H1 (cell line): ENCODE measurements around the gene COL4A2. TPM values are rescaled to one million over a fixed set of nuclear protein-coding genes. Genes with fewer than 3 reads are reported as not detected.

Experiments
- CTCF ChIA-PET: fragments of 300-600 bp; sonication (Branson Sonifier 250); formaldehyde crosslinking; loops from one replicate; lab custom pipeline; 2021; ENCODE audit not compliant: partially characterized antibody; lab: Charles Lee
- POLR2A ChIA-PET: fragments of 300-600 bp; sonication (Branson Sonifier 250); formaldehyde crosslinking; loops from one replicate; lab custom pipeline; 2021; ENCODE audit warnings: inconsistent platforms; ENCODE audit not compliant: partially characterized antibody; lab: Charles Lee
- DNase-seq, 2 experiments: peaks; one replicate each; pipeline versions ENCODE4 v3.0.0 to v3.0.0-alpha.2; 2010 to 2022; ENCODE audit warnings: low spot score in 2 of 2, low read depth in 1 of 2, mixed read lengths in 1 of 2
- FAIRE-seq: peaks from 2 replicates; lab custom pipeline; 2011; peaks lifted over from hg19 to GRCh38; lab: Jason Lieb, UNC
- H2AFZ ChIP-seq: 2 replicates; pipeline ENCODE4 v1.8.1; 2012; ENCODE audit warnings: low read length, inconsistent platforms
- H2AK5ac ChIP-seq: 2 replicates; pipeline ENCODE4 v1.6.1; 2013; ENCODE audit warnings: low read depth, low read length
- H2BK120ac ChIP-seq: replicated peaks from 2 replicates; pipeline ENCODE3; 2013; ENCODE audit warnings: low read depth, low read length, inconsistent platforms
- H2BK12ac ChIP-seq: 2 replicates; pipeline ENCODE4 v1.6.1; 2013; ENCODE audit warnings: low read depth, low read length
- H2BK15ac ChIP-seq: 2 replicates; pipeline ENCODE4 v1.6.1; 2013; ENCODE audit warnings: low read length
- H2BK20ac ChIP-seq: 2 replicates; pipeline ENCODE4 v1.6.1; 2013; ENCODE audit warnings: low read length
- H2BK5ac ChIP-seq: 2 replicates; pipeline ENCODE4 v1.6.1; 2013; ENCODE audit warnings: low read depth, low read length
- H3K14ac ChIP-seq: 2 replicates; pipeline ENCODE4 v1.6.1; 2013; ENCODE audit warnings: inconsistent platforms; ENCODE audit not compliant: insufficient read length
- H3K18ac ChIP-seq: 2 replicates; pipeline ENCODE4 v1.6.1; 2013; ENCODE audit warnings: low read length; ENCODE audit errors: extremely low read depth
- H3K23ac ChIP-seq: 2 replicates; pipeline ENCODE4 v1.6.1; 2013; ENCODE audit warnings: inconsistent platforms; ENCODE audit not compliant: insufficient read length
- H3K23me2 ChIP-seq: 2 replicates; pipeline ENCODE4 v1.6.1; 2013; ENCODE audit warnings: low read depth, low read length
- H3K27ac ChIP-seq: 2 replicates; pipeline ENCODE4 v1.6.1; 2011; ENCODE audit warnings: low read depth, low read length, inconsistent platforms
- H3K27me3 ChIP-seq, 4 experiments: replicated peaks in 1 of 4; 1 replicate in 1 of 4; 2 replicates in 3 of 4; pipeline versions ENCODE4 v1.6.1 to v1.8.1; 2011 to 2013; ENCODE audit warnings: low read length in 3 of 4, mild to moderate bottlenecking in 3 of 4, inconsistent platforms in 2 of 4, mixed read lengths in 2 of 4, moderate library complexity in 1 of 4; ENCODE audit not compliant: control insufficient read depth in 3 of 4, insufficient read depth in 3 of 4; ENCODE audit errors: extremely low read depth in 1 of 4
- H3K36me3 ChIP-seq, 4 experiments: 2 replicates each; pipeline versions ENCODE4 v1.6.1 to v1.8.1; 2011 to 2013; ENCODE audit warnings: mild to moderate bottlenecking in 4 of 4, low read length in 3 of 4, moderate library complexity in 2 of 4, control low read depth in 1 of 4, inconsistent platforms in 1 of 4; ENCODE audit not compliant: insufficient read depth in 4 of 4, control insufficient read depth in 2 of 4
- H3K4ac ChIP-seq: replicated peaks from 2 replicates; pipeline ENCODE3; 2013; ENCODE audit warnings: low read length, low read depth, mixed read lengths, inconsistent platforms; ENCODE audit not compliant: insufficient read length
- H3K4me1 ChIP-seq, 4 experiments: replicated peaks in 1 of 4; 1 replicate in 1 of 4; 2 replicates in 3 of 4; pipeline versions ENCODE4 v1.6.1 to v1.8.1; 2011 to 2013; ENCODE audit warnings: low read length in 3 of 4, inconsistent platforms in 2 of 4, mixed read lengths in 1 of 4; ENCODE audit not compliant: insufficient read depth in 4 of 4, control insufficient read depth in 3 of 4
- H3K4me2 ChIP-seq, 2 experiments: 2 replicates each; pipeline versions ENCODE4 v1.6.1 to v1.8.1; 2011 to 2013; ENCODE audit warnings: low read depth in 2 of 2, low read length in 2 of 2, control low read depth in 1 of 2, inconsistent platforms in 1 of 2, mild to moderate bottlenecking in 1 of 2; ENCODE audit not compliant: insufficient read depth in 1 of 2
- H3K4me3 ChIP-seq, 4 experiments: fragments of 200-600, 300-600 bp in 1 of 4; sonication (generic), shearing (Covaris generic), sonication (Bioruptor Twin) in 1 of 4; 2 replicates each; pipeline versions ENCODE4 v1.5.1 to v1.8.1; 2011 to 2016; ENCODE audit warnings: low read length in 4 of 4, low read depth in 3 of 4, control low read depth in 2 of 4, inconsistent platforms in 2 of 4, mild to moderate bottlenecking in 2 of 4, mixed read lengths in 1 of 4, moderate library complexity in 1 of 4; ENCODE audit not compliant: insufficient read depth in 2 of 4; ENCODE audit errors: extremely low read depth in 1 of 4
- H3K56ac ChIP-seq: replicated peaks from 2 replicates; pipeline ENCODE3; 2013; ENCODE audit warnings: low read depth, mild to moderate bottlenecking, mixed read lengths, low read length, inconsistent platforms; ENCODE audit not compliant: insufficient read length
- H3K79me1 ChIP-seq: 2 replicates; pipeline ENCODE4 v1.6.1; 2013; ENCODE audit warnings: low read depth, low read length, control low read depth
- H3K79me2 ChIP-seq, 2 experiments: 2 replicates each; pipeline versions ENCODE4 v1.6.1 to v1.8.1; 2012 to 2013; ENCODE audit warnings: low read length in 2 of 2, mild to moderate bottlenecking in 2 of 2, inconsistent platforms in 1 of 2; ENCODE audit not compliant: insufficient read depth in 2 of 2, control insufficient read depth in 1 of 2
- H3K9ac ChIP-seq, 4 experiments: replicated peaks in 1 of 4; 1 replicate in 1 of 4; 2 replicates in 3 of 4; pipeline versions ENCODE4 v1.6.1 to v1.8.1; 2011 to 2013; ENCODE audit warnings: low read depth in 3 of 4, low read length in 3 of 4, control low read depth in 2 of 4, mild to moderate bottlenecking in 2 of 4, moderate library complexity in 2 of 4, inconsistent platforms in 1 of 4; ENCODE audit errors: extremely low read depth in 1 of 4
- H3K9me3 ChIP-seq, 2 experiments: 2 replicates each; pipeline versions ENCODE4 v1.6.1 to v1.8.1; 2012 to 2013; ENCODE audit warnings: mild to moderate bottlenecking in 2 of 2, moderate library complexity in 2 of 2, control low read depth in 1 of 2, inconsistent platforms in 1 of 2, low read depth in 1 of 2, low read length in 1 of 2, mixed read lengths in 1 of 2; ENCODE audit not compliant: insufficient read depth in 2 of 2
- H4K20me1 ChIP-seq, 2 experiments: replicated peaks in 1 of 2; 2 replicates each; pipeline versions ENCODE3 to v1.8.1; 2011 to 2013; ENCODE audit warnings: inconsistent platforms in 2 of 2, low read length in 2 of 2, mild to moderate bottlenecking in 1 of 2; ENCODE audit not compliant: insufficient read depth in 2 of 2, control insufficient read depth in 1 of 2
- H4K5ac ChIP-seq: 2 replicates; pipeline ENCODE4 v1.6.1; 2013; ENCODE audit warnings: low read length, low read depth, mixed read lengths, inconsistent platforms; ENCODE audit not compliant: insufficient read length
- H4K8ac ChIP-seq: 2 replicates; pipeline ENCODE4 v1.8.0; 2013; ENCODE audit warnings: mild to moderate bottlenecking, moderate library complexity, low read length, inconsistent platforms; ENCODE audit not compliant: insufficient read depth; ENCODE audit errors: extremely low read depth
- H4K91ac ChIP-seq: replicated peaks from 2 replicates; pipeline ENCODE3; 2013; ENCODE audit warnings: low read length, mixed read lengths, inconsistent platforms; ENCODE audit not compliant: insufficient read length
- CBX5 ChIP-seq: fragments of 300-800, 300-1000 bp; sonication (generic); IDR thresholded peaks from 2 replicates; pipeline ENCODE4 v1.7.1; 2016; ENCODE audit warnings: antibody characterized with exemption, low read length, low read depth
- FOSL1 ChIP-seq: IDR thresholded peaks from 2 replicates; pipeline ENCODE4 v1.6.1; 2011; ENCODE audit warnings: mild to moderate bottlenecking, low read depth, low read length, moderate library complexity; ENCODE audit not compliant: insufficient read depth
- WGBS, 2 experiments: shearing (Covaris generic) in 1 of 2; methylation state at CpG; one replicate each; pipeline versions ENCODE4 v1.1.6 to v1.1.7; 2013 to 2015; ENCODE audit warnings: low lambda C conversion rate in 2 of 2, mixed read lengths in 2 of 2, inconsistent platforms in 1 of 2, low coverage in 1 of 2, missing lambda C conversion rate in 1 of 2; ENCODE audit not compliant: insufficient replicate concordance in 2 of 2, insufficient coverage in 1 of 2, insufficient read length in 1 of 2; ENCODE audit errors: extremely low coverage in 1 of 2, missing lambda C conversion rate in 1 of 2; 5-methylcytosine and 5-hydroxymethylcytosine counted together
- polyA plus RNA-seq, 7 experiments: library from polyadenylated mRNA; depleted of rRNA in 3 of 7; stranded (reverse) in 5 of 7; unstranded in 2 of 7; fragments of >200 nt in 5 of 7; fragments of 200-250 nt in 2 of 7; gene quantifications; 1 replicate in 5 of 7; 2 replicates in 1 of 7; 4 replicates in 1 of 7; pipeline versions ENCODE4 v1.2.1 to v1.2.3, GENCODE V29; 2011 to 2013; ENCODE audit warnings: missing spikeins in 2 of 7, mixed read lengths in 2 of 7
- total RNA-seq: library from RNA; stranded (reverse); fragmentation: NEBNext Ultra II Directional; extraction: Animal tissue kit (Norgen Biotek cat#: 25700); gene quantifications from 2 replicates; pipeline ENCODE4 v1.2.1, GENCODE V29; 2021

COL4A2 gene
- total and polyA plus RNA-seq, 2 of the 8 experiments (the other 6 are each of a cell fraction or from before 2014, with no cell fraction given), result 80.4 to 87.3 TPM

GRCh38 chr13:110351636-110352420 is 44.7 kb downstream of the COL4A2 start:
- no peak overlapping the region for H3K9ac ChIP-seq
- H2AK5ac ChIP-seq, result peak overlapping the region; percentile 87; the same call in 1 of the 2 replicates
- no peak overlapping the region for H3K14ac ChIP-seq
- no peak overlapping the region for H3K4ac ChIP-seq
- no peak overlapping the region for H2BK20ac ChIP-seq
- no peaks in the 10 kb centered on the region for H3K23me2 ChIP-seq
- H2AFZ ChIP-seq, result no peak overlapping the region
- no peak overlapping the region for H3K23ac ChIP-seq
- whole genome bisulfite sequencing, 2 experiments, result 90% methylated on average over 6 of the region's 6 CpGs; no CpG with 5 or more reads in 1 of the 2 experiments
- peaks cover 3 to 17% (median 10%) of the 10 kb centered on the region in 4 experiments; a peak in 6 of 7 replicates for H3K4me1 ChIP-seq
- no peak overlapping the region for H2BK5ac ChIP-seq
- no peaks in the 10 kb centered on the region for H3K36me3 ChIP-seq
- TF ChIP-seq CBX5 (no peak), FOSL1 (no peak)
- CTCF ChIA-PET, result interaction anchor here (0.7 to 3.2 kb wide), 23 partner anchors 8 to 194 kb away, joined by 3 to 36 read pairs (median 4); no protein-coding TSS in a partner anchor
- H3K27me3 ChIP-seq, result no peaks in the 10 kb centered on the region
- H2BK120ac ChIP-seq, result no peak overlapping the region
- H4K20me1 ChIP-seq, result peaks cover 6 to 8% of the 10 kb centered on the region in 2 experiments
- DNase-seq, result no peak
- peaks cover 0 to 10% of the 10 kb centered on the region in 2 experiments; a peak in 1 of 4 replicates for H3K79me2 ChIP-seq
- H3K18ac ChIP-seq, result no peak overlapping the region
- H3K4me3 ChIP-seq, result no peak overlapping the region
- H2BK12ac ChIP-seq, result no peak overlapping the region
- no peak overlapping the region for H3K56ac ChIP-seq
- no peak overlapping the region for H2BK15ac ChIP-seq
- FAIRE-seq, result no peak
- H4K91ac ChIP-seq, result no peak overlapping the region
- H3K9me3 ChIP-seq, result no peaks in the 10 kb centered on the region
- H3K27ac ChIP-seq, result no peak overlapping the region
- POLR2A ChIA-PET, result interaction anchor here (1.2 kb wide), 1 partner anchor 43 kb away, joined by 3 read pairs; no protein-coding TSS in a partner anchor
- H4K8ac ChIP-seq, result no peak overlapping the region; the same call in 1 of the 2 replicates
- no peak overlapping the region for H4K5ac ChIP-seq
- H3K4me2 ChIP-seq, result no peak overlapping the region
- peaks cover 13% of the 10 kb centered on the region for H3K79me1 ChIP-seq
